KMS-11 (cell line): ENCODE data around the gene ASIC3.

ENCODE experiments used
- H2AFZ ChIP-seq: fragments of 200-600 bp; sonication (generic); 2 replicates; pipeline ENCODE4 v1.6.1; 2016; ENCODE audit warnings: antibody characterized with exemption, mixed run types, low read depth
- H3K27ac ChIP-seq: fragments of 200-600 bp; sonication (generic); 2 replicates; pipeline ENCODE4 v1.6.1; 2016; ENCODE audit warnings: mild to moderate bottlenecking, mixed run types
- H3K27me3 ChIP-seq: fragments of 200-600 bp; sonication (generic); 2 replicates; pipeline ENCODE4 v1.6.1; 2017; ENCODE audit warnings: mild to moderate bottlenecking, low read depth, mixed run types, moderate library complexity; ENCODE audit not compliant: insufficient read depth
- H3K36me3 ChIP-seq: fragments of 200-600 bp; sonication (generic); 2 replicates; pipeline ENCODE4 v1.6.1; 2017; ENCODE audit warnings: mild to moderate bottlenecking, mixed run types; ENCODE audit not compliant: insufficient read depth
- H3K4me1 ChIP-seq: fragments of 200-600 bp; sonication (generic); 2 replicates; pipeline ENCODE4 v1.6.1; 2016; ENCODE audit warnings: mild to moderate bottlenecking, low read depth, mixed run types; ENCODE audit not compliant: poor library complexity, severe bottlenecking
- H3K4me2 ChIP-seq: fragments of 200-600 bp; sonication (generic); 2 replicates; pipeline ENCODE4 v1.7.0; 2016; ENCODE audit warnings: mild to moderate bottlenecking, mixed run types
- H3K4me3 ChIP-seq: fragments of 200-600 bp; sonication (generic); IDR thresholded peaks from 2 replicates; pipeline ENCODE4 v1.6.1; 2017; ENCODE audit warnings: low read depth, low read length, mixed read lengths; ENCODE audit not compliant: insufficient read depth
- H3K79me2 ChIP-seq: fragments of 200-600 bp; sonication (generic); 2 replicates; pipeline ENCODE4 v1.6.1; 2016; ENCODE audit warnings: low read depth, mixed run types; ENCODE audit not compliant: insufficient read depth
- H3K9ac ChIP-seq: fragments of 200-600 bp; sonication (generic); 2 replicates; pipeline ENCODE4 v1.6.1; 2016; ENCODE audit warnings: mild to moderate bottlenecking, mixed run types
- H4K20me1 ChIP-seq: fragments of 200-600 bp; sonication (generic); 2 replicates; pipeline ENCODE4 v1.6.1; 2016; ENCODE audit warnings: mild to moderate bottlenecking, mixed run types; ENCODE audit not compliant: insufficient read depth
- CTCF ChIP-seq: fragments of 200-600 bp; sonication (generic); conservative IDR thresholded peaks from 2 replicates; pipeline ENCODE4 v1.6.1; 2017; ENCODE audit warnings: low read depth, mild to moderate bottlenecking, antibody characterized with exemption, low read length, moderate library complexity, mixed read lengths

The ASIC3 gene

GRCh38 chr7:151076863-151077704, 28.8 kb downstream of the ASIC3 start:
- Histone ChIP-seq H3K27ac (no peak overlapping the region), H2AFZ (no peak overlapping the region), H3K4me3 (no peak overlapping the region), H3K36me3 (no peaks in the 10 kb centered on the region), H4K20me1 (no peaks in the 10 kb centered on the region), H3K4me2 (no peak overlapping the region), H3K4me1 (peaks cover 23% of the 10 kb centered on the region), H3K27me3 (no peaks in the 10 kb centered on the region), H3K79me2 (peaks cover 19% of the 10 kb centered on the region), H3K9ac (no peak overlapping the region)
- TF ChIP-seq CTCF: peak; percentile 57

- TF ChIP-seq CTCF: no peak
- Histone ChIP-seq H3K27me3 (no peaks in the 10 kb centered on the region), H4K20me1 (no peaks in the 10 kb centered on the region), H3K4me3 (no peak overlapping the region), H3K9ac (no peak overlapping the region), H3K4me1 (peaks cover 26% of the 10 kb centered on the region), H3K27ac (peak overlapping the region; percentile 28; the same call in 1 of the 2 replicates), H3K36me3 (no peaks in the 10 kb centered on the region), H3K79me2 (peaks cover 26% of the 10 kb centered on the region), H2AFZ (no peak overlapping the region), H3K4me2 (no peak overlapping the region)
These were observed 29.4 kb downstream of the ASIC3 start for GRCh38 chr7:151077705-151078232.

GRCh38 chr7:151078233-151079040, 30.1 kb downstream of the ASIC3 start:
- Histone ChIP-seq H3K79me2 (peaks cover 28% of the 10 kb centered on the region), H3K9ac (no peak overlapping the region), H3K27me3 (no peaks in the 10 kb centered on the region), H3K27ac (peak overlapping the region; percentile 28; the same call in 1 of the 2 replicates), H2AFZ (no peak overlapping the region), H3K4me2 (no peak overlapping the region; the same call in 1 of the 2 replicates), H4K20me1 (no peaks in the 10 kb centered on the region), H3K4me1 (peaks cover 26% of the 10 kb centered on the region), H3K36me3 (no peaks in the 10 kb centered on the region), H3K4me3 (no peak overlapping the region)
- no peak for TF ChIP-seq CTCF

- Histone ChIP-seq H3K4me3 (peak overlapping the region; percentile 63), H3K4me1 (peaks cover 32% of the 10 kb centered on the region), H3K27ac (peak overlapping the region; percentile 74; the same call in 1 of the 2 replicates), H4K20me1 (no peaks in the 10 kb centered on the region), H3K27me3 (no peaks in the 10 kb centered on the region), H3K36me3 (no peaks in the 10 kb centered on the region), H2AFZ (no peak overlapping the region), H3K9ac (peak overlapping the region; percentile 91), H3K4me2 (peak overlapping the region; percentile 59), H3K79me2 (peaks cover 28% of the 10 kb centered on the region)
- no peak for TF ChIP-seq CTCF
These were observed 31.0 kb downstream of the ASIC3 start for GRCh38 chr7:151079199-151079910.
